NCI-H2081 (cell line): Measurements from ENCODE around the gene COX19.
"Not testable (repeated sequence)": the region's sequence is repeated elsewhere in the genome, so short reads cannot be mapped to it uniquely, and the experiment has no call there.

Experiments used
- DNase-seq, 2 experiments: peaks; one replicate each; lab custom pipeline; 2025; lab: John Stamatoyannopoulos, UW

Gene COX19

GRCh38 chr7:945147-945555 is 30.2 kb downstream of the COX19 start:
- no peak for DNase-seq

GRCh38 chr7:944744-945143 is 30.6 kb downstream of the COX19 start:
- no peak for DNase-seq

- DNase-seq, result not testable (repeated sequence)
Measured at GRCh38 chr7:943793-944192, 31.6 kb downstream of the COX19 start.

- no peak for DNase-seq
Measured at GRCh38 chr7:940599-941408, 34.5 kb downstream of the COX19 start.

GRCh38 chr7:939843-940242 is 35.5 kb downstream of the COX19 start:
- no peak for DNase-seq

GRCh38 chr7:938546-939185 is 36.7 kb downstream of the COX19 start:
- DNase-seq, result no peak

- DNase-seq, result no peak
Measured at GRCh38 chr7:937856-938484, 37.4 kb downstream of the COX19 start.

- DNase-seq, result no peak
Measured at GRCh38 chr7:936386-937054, 38.8 kb downstream of the COX19 start.

- no peak for DNase-seq
Measured at GRCh38 chr7:935874-936385, 39.4 kb downstream of the COX19 start.

- DNase-seq, result no peak
Measured at GRCh38 chr7:935164-935873, 40.0 kb downstream of the COX19 start.

GRCh38 chr7:934469-935163 is 40.7 kb downstream of the COX19 start:
- no peak for DNase-seq

GRCh38 chr7:932651-932975 is 42.7 kb downstream of the COX19 start:
- DNase-seq, result no peak

- DNase-seq, result no peak
Measured at GRCh38 chr7:931871-932650, 43.3 kb downstream of the COX19 start.

GRCh38 chr7:930975-931758 is 44.2 kb downstream of the COX19 start:
- no peak for DNase-seq

- DNase-seq, result no peak
Measured at GRCh38 chr7:929311-929711, 46.0 kb downstream of the COX19 start.

GRCh38 chr7:927031-927671 is 48.2 kb downstream of the COX19 start:
- no peak for DNase-seq

- no peak for DNase-seq
Measured at GRCh38 chr7:926061-927030, 49.0 kb downstream of the COX19 start.

GRCh38 chr7:925601-926000 is 49.7 kb downstream of the COX19 start:
- no peak for DNase-seq
